Measurements from ENCODE around the gene DPP4.

DPP4 gene

DNA sequence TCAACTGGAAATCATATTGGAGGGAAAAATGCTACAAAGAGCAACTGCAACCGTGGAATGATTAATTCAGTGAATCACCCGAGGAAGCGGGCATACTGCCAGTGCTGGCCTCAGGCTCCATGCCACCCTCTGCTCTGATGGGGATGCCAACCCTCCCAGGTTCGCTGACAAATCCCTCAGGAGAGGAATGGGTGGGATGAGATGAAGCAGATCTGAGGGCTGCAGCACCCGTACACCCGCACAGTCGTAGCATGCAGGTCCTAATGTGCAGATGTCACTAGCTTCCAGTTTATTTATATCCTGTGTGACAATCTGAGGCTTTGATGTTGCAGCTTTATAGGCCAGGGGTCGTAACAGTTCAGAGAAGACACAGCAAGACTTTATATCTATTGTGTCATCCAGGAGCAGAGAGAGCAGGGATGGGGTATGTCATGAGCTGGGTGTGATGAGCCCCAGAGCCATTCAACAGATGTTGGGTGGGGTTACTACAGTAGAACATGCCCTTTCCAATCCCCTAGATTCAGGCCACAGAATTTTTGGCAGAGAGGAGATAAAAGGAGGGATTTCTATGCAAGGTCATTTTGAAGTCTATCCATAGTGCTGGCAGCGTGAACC lies 44.6 kb downstream of the DPP4 start:
- Histone ChIP-seq H3K4me1 (ENCODE audit: insufficient read depth, low read length) (peaks cover 15% of the 10 kb centered on the region), H3K9me3 (ENCODE audit: insufficient read depth, low read length, severe bottlenecking) (no peaks in the 10 kb centered on the region), H4K20me1 (ENCODE audit: insufficient read depth, low read length) (no peaks in the 10 kb centered on the region), H3K9ac (ENCODE audit: low read depth, low read length) (no peak overlapping the region), H3K79me2 (ENCODE audit: insufficient read depth, low read length) (no peaks in the 10 kb centered on the region), H3K27ac (ENCODE audit: low read length) (peak overlapping the region; percentile 60), H3K27me3 (ENCODE audit: insufficient read depth, low read length, poor library complexity) (no peaks in the 10 kb centered on the region), H3K36me3 (ENCODE audit: insufficient read depth, low read length) (peaks cover 97% of the 10 kb centered on the region), H2AFZ (ENCODE audit: low read depth, low read length) (no peak overlapping the region), H3K4me2 (ENCODE audit: insufficient read depth, low read length) (no peak overlapping the region), H3K4me3 (ENCODE audit: low read depth in 1 of 2, low read length in 2 of 2) (no peak overlapping the region)
- TF ChIP-seq EZH2 (IDR thresholded peaks at IDR 0.05; ENCODE audit: borderline replicate concordance, low read depth, low read length, severe bottlenecking): no peak
- TF ChIP-seq CTCF (IDR thresholded peaks at IDR 0.05; ENCODE audit: borderline replicate concordance, extremely low read depth, low read length, poor library complexity, severe bottlenecking): no peak
- ATAC-seq (ENCODE audit: insufficient read depth, low read depth) (peak; percentile 80), DNase-seq (peak; percentile 42)

- Histone ChIP-seq H3K4me1 (ENCODE audit: insufficient read depth, low read length) (peaks cover 15% of the 10 kb centered on the region), H3K9me3 (ENCODE audit: insufficient read depth, low read length, severe bottlenecking) (no peaks in the 10 kb centered on the region), H3K9ac (ENCODE audit: low read depth, low read length) (no peak overlapping the region), H3K36me3 (ENCODE audit: insufficient read depth, low read length) (peaks cover 99% of the 10 kb centered on the region), H3K27ac (ENCODE audit: low read length) (peak overlapping the region; percentile 60), H3K4me2 (ENCODE audit: insufficient read depth, low read length) (no peak overlapping the region), H3K79me2 (ENCODE audit: insufficient read depth, low read length) (no peaks in the 10 kb centered on the region), H3K27me3 (ENCODE audit: insufficient read depth, low read length, poor library complexity) (no peaks in the 10 kb centered on the region), H3K4me3 (ENCODE audit: low read depth in 1 of 2, low read length in 2 of 2) (no peak overlapping the region), H2AFZ (ENCODE audit: low read depth, low read length) (no peak overlapping the region), H4K20me1 (ENCODE audit: insufficient read depth, low read length) (no peaks in the 10 kb centered on the region)
- DNase-seq (no peak), ATAC-seq (ENCODE audit: insufficient read depth, low read depth) (no peak)
- TF ChIP-seq EZH2 (IDR thresholded peaks at IDR 0.05; ENCODE audit: borderline replicate concordance, low read depth, low read length, severe bottlenecking): no peak
These were observed 45.5 kb downstream of the DPP4 start for GRCh38 chr2:162028511-162028910.

GRCh38 chr2:162025121-162025911 lies 48.7 kb downstream of the DPP4 start:
- no peak for DNase-seq

More at GRCh38 chr2:162025121-162025911, 48.7 kb downstream of the DPP4 start:
- no peak overlapping the region for H3K4me2 ChIP-seq (ENCODE audit: insufficient read depth, low read length)
- no peaks in the 10 kb centered on the region for H3K9me3 ChIP-seq (ENCODE audit: insufficient read depth, low read length, severe bottlenecking)
- peak overlapping the region; percentile 46 for H3K27ac ChIP-seq (ENCODE audit: low read length)
- no peak overlapping the region for H2AFZ ChIP-seq (ENCODE audit: low read depth, low read length)
- H4K20me1 ChIP-seq (ENCODE audit: insufficient read depth, low read length): no peaks in the 10 kb centered on the region
- peaks cover 12% of the 10 kb centered on the region for H3K4me1 ChIP-seq (ENCODE audit: insufficient read depth, low read length)
- TF ChIP-seq CTCF (IDR thresholded peaks at IDR 0.05; ENCODE audit: borderline replicate concordance, extremely low read depth, low read length, poor library complexity, severe bottlenecking): no peak
- TF ChIP-seq EZH2 (IDR thresholded peaks at IDR 0.05; ENCODE audit: borderline replicate concordance, low read depth, low read length, severe bottlenecking): no peak
- H3K9ac ChIP-seq (ENCODE audit: low read depth, low read length): no peak overlapping the region
- H3K4me3 ChIP-seq (ENCODE audit: low read depth in 1 of 2, low read length in 2 of 2): no peak overlapping the region
- ATAC-seq (ENCODE audit: insufficient read depth, low read depth): no peak
- H3K27me3 ChIP-seq (ENCODE audit: insufficient read depth, low read length, poor library complexity): no peaks in the 10 kb centered on the region
- peaks cover 97% of the 10 kb centered on the region for H3K36me3 ChIP-seq (ENCODE audit: insufficient read depth, low read length)
- H3K79me2 ChIP-seq (ENCODE audit: insufficient read depth, low read length): no peaks in the 10 kb centered on the region

Measured in DND-41 (cell line).